ENCODE results near the gene DHRS4L2.
"Not testable (repeated sequence)": the region's sequence is repeated elsewhere in the genome, so short reads cannot be mapped to it uniquely, and the experiment has no call there.

Gene DHRS4L2

GRCh38 chr14:23973178-23973577, 15.6 kb upstream of the DHRS4L2 start:
- DNase-seq (ENCODE audit: low read depth), result not testable (repeated sequence)

- not testable (repeated sequence) for DNase-seq (ENCODE audit: low read depth)
These were observed 14.7 kb upstream of the DHRS4L2 start for GRCh38 chr14:23974041-23974440.

GRCh38 chr14:23977208-23977607, 11.5 kb upstream of the DHRS4L2 start:
- not testable (repeated sequence) for DNase-seq (ENCODE audit: low read depth)

DNA sequence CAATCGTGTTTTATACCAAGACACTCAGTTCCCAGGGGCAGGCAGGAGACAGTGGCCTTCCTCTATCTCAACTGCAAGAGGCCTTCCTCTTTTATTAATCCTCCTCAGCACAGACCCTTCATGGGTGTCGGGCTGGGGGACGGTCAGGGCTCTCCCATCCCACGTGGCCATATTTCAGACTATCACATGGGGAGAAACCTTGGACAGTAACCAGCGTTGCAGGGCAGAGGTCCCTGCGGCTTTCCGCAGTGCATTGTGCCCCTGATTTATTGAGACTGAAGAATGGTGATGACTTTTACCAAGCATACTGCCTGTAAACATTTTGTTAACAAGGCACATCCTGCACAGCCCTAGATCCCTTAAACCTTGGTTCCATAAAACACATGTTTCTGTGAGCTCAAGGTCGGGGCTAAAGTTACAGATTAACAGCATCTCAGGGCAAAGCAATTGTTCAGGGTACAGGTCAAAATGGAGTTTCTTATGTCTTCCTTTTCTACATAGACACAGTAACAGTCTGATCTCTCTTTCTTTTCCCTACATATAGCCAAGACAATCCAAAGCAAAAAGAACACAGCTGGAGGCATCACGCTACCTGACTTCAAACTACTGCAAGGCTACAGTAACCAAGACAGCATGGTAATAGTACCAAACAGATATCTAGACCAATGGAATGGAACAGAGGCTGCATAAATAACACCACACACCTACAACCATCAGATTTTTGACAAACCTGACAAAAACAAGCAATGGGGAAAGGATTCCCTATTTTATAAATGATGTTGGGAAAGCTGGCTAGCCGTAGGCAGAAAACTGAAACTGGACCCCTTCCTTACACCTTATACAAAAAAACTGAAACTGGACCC, 6.5 kb upstream of the DHRS4L2 start:
- not testable (repeated sequence) for DNase-seq (ENCODE audit: low read depth)

DNA sequence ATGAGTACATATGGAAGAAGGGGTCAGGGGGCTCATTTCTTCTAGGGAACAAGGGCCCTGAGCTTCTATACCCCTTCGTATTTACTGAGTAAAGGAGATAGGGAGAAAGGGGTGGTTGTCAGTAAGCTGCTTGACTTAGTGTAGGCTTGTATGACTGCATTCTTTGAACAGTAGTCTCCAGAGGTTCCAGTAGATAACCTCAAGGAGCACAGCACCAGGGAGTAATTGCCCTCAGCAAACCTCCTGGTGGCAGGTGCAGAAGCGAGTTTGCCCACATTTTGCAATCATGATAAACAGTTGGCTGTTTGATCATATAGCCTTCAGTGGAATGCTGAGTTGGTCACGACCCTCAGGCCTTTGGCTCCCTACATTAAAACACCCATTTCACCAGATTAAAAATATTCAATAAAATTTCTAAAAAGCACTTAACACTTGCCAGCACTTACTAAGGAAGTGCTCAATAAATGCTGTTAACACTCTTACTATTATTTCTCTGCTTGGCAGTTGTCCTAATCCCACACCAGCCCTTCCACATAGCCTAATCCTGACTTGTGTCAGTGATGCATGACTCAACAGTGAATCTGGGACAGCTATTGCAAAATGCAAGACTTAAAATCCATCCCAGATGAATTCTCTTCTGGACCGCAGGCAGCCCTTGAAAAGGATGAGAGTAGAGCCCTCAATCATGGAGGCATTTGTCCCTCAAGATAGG, 3.7 kb upstream of the DHRS4L2 start:
- DNase-seq (ENCODE audit: low read depth), result no peak

- not testable (repeated sequence) for DNase-seq (ENCODE audit: low read depth)
These were observed 514 bp upstream of the DHRS4L2 start for GRCh38 chr14:23988223-23988606.

- DNase-seq (ENCODE audit: low read depth), result not testable (repeated sequence)
These were observed 1.2 kb downstream of the DHRS4L2 start for GRCh38 chr14:23989734-23990445.

GRCh38 chr14:23990961-23991360, 2.2 kb downstream of the DHRS4L2 start:
- DNase-seq (ENCODE audit: low read depth), result not testable (repeated sequence)

GRCh38 chr14:23993042-23993441, 4.3 kb downstream of the DHRS4L2 start:
- not testable (repeated sequence) for DNase-seq (ENCODE audit: low read depth)

DNA sequence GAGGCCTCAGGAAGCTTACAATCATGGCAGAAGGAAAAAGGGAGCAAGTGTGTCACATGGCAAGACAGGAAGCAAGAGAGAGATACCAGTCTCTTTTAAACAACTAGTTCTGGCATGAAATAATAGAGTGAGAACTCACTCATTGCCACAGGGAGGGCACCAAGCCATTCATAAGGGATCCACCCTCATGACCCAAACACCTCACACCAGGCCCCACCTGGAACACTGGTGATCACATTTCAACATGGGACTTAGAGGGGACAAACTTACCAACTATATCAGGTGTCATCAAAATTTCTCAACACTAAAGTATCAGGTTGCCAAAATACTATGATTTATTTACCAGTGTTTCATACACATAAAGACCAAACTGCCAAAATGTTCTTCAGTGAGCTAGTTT, 7.3 kb downstream of the DHRS4L2 start:
- DNase-seq (ENCODE audit: low read depth), result not testable (repeated sequence)

GRCh38 chr14:23996825-23997224, 8.1 kb downstream of the DHRS4L2 start:
- DNase-seq (ENCODE audit: low read depth), result not testable (repeated sequence)

DNA sequence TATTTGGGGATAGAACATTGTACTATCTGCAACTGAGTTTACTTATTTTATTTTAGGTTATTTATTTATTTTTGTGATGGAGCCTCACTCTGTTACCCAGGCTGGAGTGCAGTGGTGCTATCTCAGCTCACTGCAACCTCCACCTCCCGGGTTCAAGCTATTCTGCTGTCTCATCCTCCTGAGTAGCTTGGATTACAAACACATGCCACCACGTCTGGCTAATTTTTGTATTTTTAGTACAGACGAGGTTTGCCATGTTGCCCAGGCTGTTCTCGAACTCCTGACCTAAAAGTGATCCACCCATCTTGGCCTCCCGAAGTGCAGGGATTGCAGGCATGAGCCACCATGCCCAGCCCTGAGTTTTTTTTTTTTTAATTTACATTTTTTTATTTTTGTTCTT, 10.9 kb downstream of the DHRS4L2 start:
- not testable (repeated sequence) for DNase-seq (ENCODE audit: low read depth)

DNA sequence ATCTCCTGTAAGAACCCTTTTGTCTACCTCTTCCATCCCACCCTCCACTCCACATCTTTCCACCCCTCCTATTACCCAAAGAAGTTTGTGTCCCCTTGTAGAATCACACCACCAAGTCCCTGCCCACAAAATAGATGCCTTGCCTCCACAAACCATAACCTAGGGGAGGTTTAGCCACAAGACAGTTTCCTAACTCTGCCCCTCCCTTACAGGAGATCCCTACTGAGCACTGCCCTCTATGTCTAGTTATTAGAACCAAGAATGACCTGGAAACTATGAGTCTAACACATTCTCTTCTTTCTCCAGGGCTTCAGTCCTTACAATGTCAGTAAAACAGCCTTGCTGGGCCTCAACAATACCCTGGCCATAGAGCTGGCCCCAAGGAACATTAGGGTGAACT, 12.3 kb downstream of the DHRS4L2 start:
- not testable (repeated sequence) for DNase-seq (ENCODE audit: low read depth)

GRCh38 chr14:24001679-24002078, 12.9 kb downstream of the DHRS4L2 start:
- DNase-seq (ENCODE audit: low read depth), result not testable (repeated sequence)

GRCh38 chr14:24006471-24006816, 17.7 kb downstream of the DHRS4L2 start:
- DNase-seq (ENCODE audit: low read depth), result not testable (repeated sequence)

DNA sequence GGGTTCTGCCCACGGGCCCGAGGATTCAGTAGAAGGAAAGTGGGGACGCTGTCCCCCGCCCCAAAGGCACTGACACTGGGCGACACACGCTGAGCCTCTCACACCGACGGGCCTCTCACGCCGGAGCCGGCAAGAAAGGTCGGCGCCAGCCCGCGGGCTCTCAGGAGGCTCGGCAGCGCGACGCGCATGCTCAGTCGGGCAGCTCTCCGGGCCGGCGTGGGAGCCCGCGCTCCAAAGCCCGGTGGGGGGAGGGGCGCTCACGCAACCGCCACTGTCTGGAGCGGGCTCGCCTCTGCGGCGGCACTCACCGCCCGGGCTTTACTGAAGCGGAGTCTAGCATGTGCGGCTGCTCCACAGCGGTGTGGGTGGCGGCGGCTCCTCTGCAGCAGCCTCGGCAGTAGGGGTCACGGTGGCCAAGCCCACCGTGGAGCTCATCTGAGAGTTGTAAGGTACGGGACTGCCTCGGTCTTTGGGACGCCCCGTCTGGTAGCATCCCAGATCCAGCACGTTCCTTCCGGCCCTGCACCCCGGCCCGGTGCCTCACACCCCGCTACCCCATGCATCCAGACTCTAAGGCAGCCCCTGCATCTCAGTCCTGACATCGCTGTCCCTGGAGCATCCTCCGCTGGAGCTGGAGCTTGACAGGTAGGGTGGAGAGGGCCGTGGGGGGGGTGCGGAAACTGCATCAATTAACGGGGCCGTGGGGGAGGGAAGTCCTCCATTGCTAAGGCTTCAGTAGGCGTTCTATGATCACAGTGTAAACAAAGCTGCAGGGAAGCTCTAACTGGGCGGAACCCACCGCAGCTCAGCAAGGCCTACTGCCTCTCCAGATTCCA, 18.3 kb downstream of the DHRS4L2 start:
- DNase-seq (ENCODE audit: low read depth), result peak; percentile 56

DNA sequence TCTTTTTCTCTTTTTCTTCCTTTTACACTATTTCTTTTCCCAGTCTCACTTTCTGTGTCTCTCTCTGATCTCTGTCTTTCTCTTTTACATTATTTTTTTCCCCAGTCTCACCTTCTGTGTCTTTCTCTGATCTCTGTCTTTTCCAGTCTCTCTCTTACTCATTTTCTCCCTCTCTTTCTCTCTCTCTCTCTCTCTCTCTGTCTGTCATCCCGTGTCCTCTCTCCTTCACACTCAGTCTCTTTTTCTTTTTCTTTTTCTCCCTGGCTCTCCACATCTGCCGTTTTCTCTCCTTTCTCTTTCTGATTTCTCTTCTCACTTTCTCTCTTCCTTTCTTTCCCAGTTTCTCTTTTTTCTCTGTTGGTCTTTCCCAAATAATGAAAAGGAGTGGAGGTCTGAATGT, 22.3 kb downstream of the DHRS4L2 start:
- DNase-seq (ENCODE audit: low read depth), result no peak

- DNase-seq (ENCODE audit: low read depth), result not testable (repeated sequence)
These were observed 24.1 kb downstream of the DHRS4L2 start for GRCh38 chr14:24012726-24013273.

- peak; percentile 26 for DNase-seq (ENCODE audit: low read depth)
These were observed 25.2 kb downstream of the DHRS4L2 start for GRCh38 chr14:24013654-24014514.

DNA sequence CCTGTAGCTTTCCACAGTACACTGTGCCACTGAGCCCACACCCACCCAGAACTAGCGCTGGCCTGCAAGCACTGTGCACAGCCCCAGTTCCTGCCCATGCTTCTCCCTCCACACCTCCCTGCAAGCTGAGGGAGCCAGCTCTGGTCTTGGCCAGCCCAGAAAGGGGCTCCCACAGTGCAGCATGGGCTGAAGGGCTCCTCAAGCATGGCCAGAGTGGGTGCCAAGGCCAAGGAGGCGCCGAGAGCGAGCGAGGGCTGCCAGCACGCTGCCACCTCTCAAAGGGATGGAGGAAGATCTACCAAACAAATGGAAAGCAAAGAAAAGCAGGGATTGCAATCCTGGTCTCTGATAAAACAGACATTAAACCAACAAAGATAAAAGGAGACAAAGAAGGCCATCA, 27.0 kb downstream of the DHRS4L2 start:
- DNase-seq (ENCODE audit: low read depth), result not testable (repeated sequence)
